Upper lobe of left lung (tissue), 6 donors: ENCODE data around the gene CYTH3. TPM values are rescaled to one million over a fixed set of nuclear protein-coding genes. Genes with fewer than 3 reads are reported as not detected.
A peak's percentile ranks its signal among the peaks of the same experiment; 100 is the strongest.

Experiments used
- ATAC-seq, 2 donors: fragments of 200-7000 bp; cut with Tn5 transposase; one replicate each; pipeline ENCODE4 v1.9.1; 2022; ENCODE audit warnings: mild to moderate bottlenecking in 2 of 2, moderate library complexity in 2 of 2; ENCODE audit not compliant: low FRiP score in 2 of 2
- DNase-seq, 2 donors: peaks; one replicate each; pipeline ENCODE4 v3.0.0-alpha.2; 2019 to 2020
- H3K27ac ChIP-seq, 4 donors: fragments of 200-600 bp; sonication (generic); one replicate each; pipeline ENCODE4 v1.5.1; 2016 to 2019
- H3K27me3 ChIP-seq, 4 donors: fragments of 200-600 bp; sonication (generic); one replicate each; pipeline ENCODE4 v1.5.1; 2017 to 2019
- H3K36me3 ChIP-seq, 4 donors: fragments of 200-600 bp; sonication (generic); one replicate each; pipeline ENCODE4 v1.5.1; 2016 to 2019
- H3K4me1 ChIP-seq, 4 donors: fragments of 200-600 bp; sonication (generic); one replicate each; pipeline ENCODE4 v1.5.1; 2018 to 2019
- H3K4me3 ChIP-seq, 4 donors: fragments of 200-600 bp; sonication (generic); one replicate each; pipeline ENCODE4 v1.5.1; 2017 to 2019; ENCODE audit warnings: mild to moderate bottlenecking in 2 of 4, moderate library complexity in 1 of 4
- H3K9me3 ChIP-seq, 4 donors: fragments of 200-600 bp; sonication (generic); one replicate each; pipeline ENCODE4 v1.5.1; 2018 to 2019
- CTCF ChIP-seq, 6 experiments: fragments of 450-650 bp in 4 of 6; fragments of 200-600 bp in 2 of 6; sonication (generic) in 2 of 6; IDR thresholded peaks; one replicate each; pipeline ENCODE4 v1.5.1; 2016 to 2019; ENCODE audit warnings: antibody characterized with exemption in 6 of 6
- EP300 ChIP-seq, 4 donors: sonication (generic); formaldehyde crosslinking; IDR thresholded peaks; one replicate each; pipeline ENCODE4 v1.5.1; 2017; ENCODE audit warnings: antibody characterized with exemption in 4 of 4, control low read depth in 2 of 4
- POLR2A ChIP-seq, 4 donors: fragments of 450-650 bp; IDR thresholded peaks; one replicate each; pipeline ENCODE4 v1.5.1; 2016 to 2017; ENCODE audit warnings: antibody characterized with exemption in 4 of 4, mild to moderate bottlenecking in 2 of 4
- POLR2AphosphoS5 ChIP-seq, 2 donors: sonication (generic); formaldehyde crosslinking; IDR thresholded peaks; one replicate each; pipeline ENCODE4 v1.5.1; 2017; ENCODE audit warnings: antibody characterized with exemption in 2 of 2
- WGBS, 2 donors: methylation state at CpG; one replicate each; pipeline ENCODE4 v1.1.5; 2017 to 2018; 5-methylcytosine and 5-hydroxymethylcytosine counted together
- total RNA-seq, 6 donors: library from RNA; depleted of rRNA in 4 of 6; stranded (reverse); fragments of >200 nt in 4 of 6; gene quantifications; one replicate each; pipeline versions ENCODE4 v1.1.0 to v1.2.1, GENCODE V29; 2016 to 2021
- donor health status: DM: no; HTN: no; CAD: no; lungs with moderate emphysema.
- donor health status: DM: no; HTN: yes; CAD: no; lungs with severe emphysema.

CYTH3 gene
- total RNA-seq, 6 donors from 2014 or later: 24.2 to 76.5 (median 32.9) TPM

GRCh38 chr7:6252748-6253147, 19.7 kb downstream of the CYTH3 start:
- no peaks in the 10 kb centered on the region for H3K27me3 ChIP-seq
- H3K9me3 ChIP-seq: no peaks in the 10 kb centered on the region
- 51 to 55% methylated on average over 2 of the region's 2 CpGs for WGBS, 2 donors
- ATAC-seq (no peak), DNase-seq (no peak)
- no peak overlapping the region for H3K4me3 ChIP-seq
- H3K4me1 ChIP-seq: peaks cover 14 to 35% (median 20%) of the 10 kb centered on the region in 4 donors
- H3K36me3 ChIP-seq: no peaks in the 10 kb centered on the region
- no peak for TF ChIP-seq CTCF (IDR thresholded peaks at IDR 0.05)
- no peak for TF ChIP-seq EP300 (IDR thresholded peaks at IDR 0.05)
- no peak for TF ChIP-seq POLR2AphosphoS5 (IDR thresholded peaks at IDR 0.05)
- no peak for TF ChIP-seq POLR2A (IDR thresholded peaks at IDR 0.05)
- H3K27ac ChIP-seq: no peak overlapping the region

- DNase-seq: no peak
- TF ChIP-seq EP300 (IDR thresholded peaks at IDR 0.05): no peak
- TF ChIP-seq POLR2AphosphoS5 (IDR thresholded peaks at IDR 0.05): no peak
- no peak for TF ChIP-seq POLR2A (IDR thresholded peaks at IDR 0.05)
- TF ChIP-seq CTCF (IDR thresholded peaks at IDR 0.05): no peak
- Histone ChIP-seq H3K36me3 (no peaks in the 10 kb centered on the region), H3K4me1 (peaks cover 14 to 31% (median 20%) of the 10 kb centered on the region in 4 donors), H3K27me3 (no peaks in the 10 kb centered on the region), H3K9me3 (no peaks in the 10 kb centered on the region), H3K27ac (no peak overlapping the region), H3K4me3 (peak overlapping the region in 1 of 4 donors; percentile 4)
- no peak for ATAC-seq
- 58 to 62% methylated on average over 5 of the region's 5 CpGs for WGBS, 2 donors
These were observed 20.1 kb downstream of the CYTH3 start for GRCh38 chr7:6252341-6252746.

DNA sequence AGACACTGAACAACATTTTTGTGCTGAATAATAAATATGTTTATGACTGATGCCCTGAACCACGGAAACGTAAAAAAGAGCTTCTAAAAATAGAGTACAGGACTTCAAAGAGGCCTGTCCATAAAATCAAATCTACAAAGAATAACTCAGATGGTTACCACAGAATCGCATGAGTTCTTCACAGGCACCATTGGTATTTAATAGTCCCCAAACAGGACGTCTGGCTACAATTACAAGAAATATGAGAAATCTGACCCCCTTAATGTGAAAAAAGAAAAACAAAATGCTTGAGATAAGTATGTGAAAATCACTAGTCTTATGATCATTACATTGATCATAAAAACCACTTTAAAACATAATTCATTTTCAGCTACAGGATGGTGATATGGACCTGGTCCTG, 20.8 kb downstream of the CYTH3 start:
- DNase-seq: no peak
- no peak for ATAC-seq
- no peaks in the 10 kb centered on the region for H3K36me3 ChIP-seq
- H3K27me3 ChIP-seq: no peaks in the 10 kb centered on the region
- H3K27ac ChIP-seq: no peak overlapping the region
- 61 to 73% methylated on average over 4 of the region's 4 CpGs for WGBS, 2 donors
- TF ChIP-seq EP300 (IDR thresholded peaks at IDR 0.05): no peak
- no peak for TF ChIP-seq CTCF (IDR thresholded peaks at IDR 0.05)
- no peak for TF ChIP-seq POLR2A (IDR thresholded peaks at IDR 0.05)
- no peak for TF ChIP-seq POLR2AphosphoS5 (IDR thresholded peaks at IDR 0.05)
- H3K9me3 ChIP-seq: no peaks in the 10 kb centered on the region
- H3K4me3 ChIP-seq: no peak overlapping the region
- peaks cover 19 to 24% (median 20%) of the 10 kb centered on the region in 4 donors for H3K4me1 ChIP-seq

- ATAC-seq (no peak), DNase-seq (no peak)
- Histone ChIP-seq H3K36me3 (no peaks in the 10 kb centered on the region), H3K27ac (no peak overlapping the region), H3K27me3 (no peaks in the 10 kb centered on the region), H3K9me3 (no peaks in the 10 kb centered on the region), H3K4me3 (no peak overlapping the region), H3K4me1 (peaks cover 15 to 22% (median 18%) of the 10 kb centered on the region in 4 donors)
- 79 to 85% methylated on average over 4 of the region's 4 CpGs for WGBS, 2 donors
- no peak for TF ChIP-seq POLR2AphosphoS5 (IDR thresholded peaks at IDR 0.05)
- no peak for TF ChIP-seq EP300 (IDR thresholded peaks at IDR 0.05)
- no peak for TF ChIP-seq POLR2A (IDR thresholded peaks at IDR 0.05)
- no peak for TF ChIP-seq CTCF (IDR thresholded peaks at IDR 0.05)
These were observed 22.0 kb downstream of the CYTH3 start for GRCh38 chr7:6250364-6250833.

DNA sequence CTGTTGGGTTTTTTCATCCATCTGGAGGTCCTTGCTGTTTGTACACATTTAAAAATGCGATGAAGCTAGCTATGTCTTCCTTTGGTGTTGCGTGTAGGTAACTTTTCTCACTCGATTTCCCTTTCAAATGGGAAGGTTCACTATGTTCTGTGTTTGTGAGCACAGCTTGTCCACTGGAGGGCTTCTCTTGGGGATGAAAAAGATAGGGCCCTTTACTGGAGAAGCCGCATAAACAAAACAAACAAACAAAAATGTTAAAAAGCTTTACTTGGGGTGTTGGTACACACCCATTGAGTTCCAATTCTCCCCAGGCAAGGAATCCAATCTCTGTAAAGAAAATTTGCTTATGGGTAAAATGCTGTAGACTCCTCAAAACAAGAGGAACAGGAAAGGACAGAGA, 23.4 kb downstream of the CYTH3 start:
- no peak overlapping the region for H3K4me3 ChIP-seq
- H3K36me3 ChIP-seq: no peaks in the 10 kb centered on the region
- DNase-seq (no peak), ATAC-seq (no peak)
- no peaks in the 10 kb centered on the region for H3K9me3 ChIP-seq
- WGBS, 2 donors: 92 to 97% methylated on average over 4 of the region's 4 CpGs
- TF ChIP-seq POLR2A (IDR thresholded peaks at IDR 0.05) (no peak), POLR2AphosphoS5 (IDR thresholded peaks at IDR 0.05) (no peak), EP300 (IDR thresholded peaks at IDR 0.05) (no peak), CTCF (IDR thresholded peaks at IDR 0.05) (no peak)
- H3K27ac ChIP-seq: no peak overlapping the region
- H3K4me1 ChIP-seq: peaks cover 15 to 22% (median 18%) of the 10 kb centered on the region in 4 donors
- H3K27me3 ChIP-seq: no peaks in the 10 kb centered on the region
